Measurements from ENCODE around the gene ERCC5. TPM values are rescaled to one million over a fixed set of nuclear protein-coding genes. Genes with fewer than 3 reads are reported as not detected.

ERCC5 gene
- total and polyA plus RNA-seq, 2 of the 8 experiments (the other 6 are each of a cell fraction or from before 2014, with no cell fraction given): 3.8 to 24.4 TPM

DNA sequence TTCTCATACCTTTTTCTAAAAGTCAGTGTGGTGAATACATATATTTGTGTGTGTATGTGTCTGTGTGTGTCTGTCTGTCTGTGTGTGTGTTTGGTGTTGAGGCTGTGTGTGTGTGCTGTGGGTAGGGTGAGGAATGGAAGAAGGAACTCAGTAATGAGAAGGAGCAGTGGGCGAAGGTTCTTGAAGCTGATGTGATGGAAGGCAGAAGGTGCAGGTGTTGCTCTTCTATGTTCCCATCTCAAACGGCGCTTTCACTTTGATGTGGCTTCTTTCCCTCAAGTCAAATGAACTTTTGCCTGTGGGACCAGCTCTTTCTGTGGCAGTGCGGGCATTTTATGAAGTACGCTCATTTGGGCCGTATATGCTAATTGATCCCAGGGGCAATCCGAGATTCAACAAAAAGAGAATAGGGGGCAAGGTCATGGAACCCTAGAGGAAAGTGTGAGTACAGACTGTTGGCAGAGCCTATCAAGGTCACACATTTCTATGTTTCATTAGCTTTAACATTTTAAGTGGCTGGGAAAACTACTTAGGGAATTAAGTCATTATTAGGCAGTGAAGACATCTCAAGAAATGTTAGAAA, 31.7 kb upstream of the ERCC5 start:
- Histone ChIP-seq H3K4me1 (replicated peaks in 1 of 4; ENCODE audit: control insufficient read depth in 3 of 4, insufficient read depth in 4 of 4, low read length in 3 of 4) (no peaks in the 10 kb centered on the region), H4K8ac (ENCODE audit: extremely low read depth, insufficient read depth, low read length) (no peak overlapping the region), H2BK5ac (ENCODE audit: low read depth, low read length) (no peak overlapping the region; the same call in 1 of the 2 replicates), H3K27ac (ENCODE audit: low read depth, low read length) (no peak overlapping the region), H2AFZ (ENCODE audit: low read length) (no peak overlapping the region), H3K79me2 (ENCODE audit: control insufficient read depth in 1 of 2, insufficient read depth in 2 of 2, low read length in 2 of 2) (no peaks in the 10 kb centered on the region), H4K5ac (ENCODE audit: insufficient read length, low read depth, low read length) (no peak overlapping the region), H3K27me3 (replicated peaks in 1 of 4; ENCODE audit: control insufficient read depth in 3 of 4, extremely low read depth in 1 of 4, insufficient read depth in 3 of 4, low read length in 3 of 4) (no peaks in the 10 kb centered on the region), H2AK5ac (ENCODE audit: low read depth, low read length) (no peak overlapping the region; the same call in 1 of the 2 replicates), H2BK20ac (ENCODE audit: low read length) (no peak overlapping the region), H3K9ac (replicated peaks in 1 of 4; ENCODE audit: extremely low read depth in 1 of 4, low read depth in 3 of 4, low read length in 3 of 4) (no peak overlapping the region), H3K9me3 (ENCODE audit: insufficient read depth in 2 of 2, low read depth in 1 of 2, low read length in 1 of 2) (no peaks in the 10 kb centered on the region), H4K20me1 (replicated peaks in 1 of 2; ENCODE audit: control insufficient read depth in 1 of 2, insufficient read depth in 2 of 2, low read length in 2 of 2) (no peaks in the 10 kb centered on the region), H3K4me2 (ENCODE audit: insufficient read depth in 1 of 2, low read depth in 2 of 2, low read length in 2 of 2) (no peak overlapping the region), H3K36me3 (ENCODE audit: control insufficient read depth in 2 of 4, insufficient read depth in 4 of 4, low read length in 3 of 4) (no peaks in the 10 kb centered on the region), H2BK12ac (ENCODE audit: low read depth, low read length) (no peak overlapping the region), H3K23me2 (ENCODE audit: low read depth, low read length) (peaks cover 2% of the 10 kb centered on the region; the same call in 1 of the 2 replicates), H4K91ac (replicated peaks; ENCODE audit: insufficient read length, low read length) (no peak overlapping the region), H3K18ac (ENCODE audit: extremely low read depth, low read length) (no peak overlapping the region), H3K56ac (replicated peaks; ENCODE audit: insufficient read length, low read depth, low read length) (no peak overlapping the region), H3K79me1 (ENCODE audit: low read depth, low read length) (no peaks in the 10 kb centered on the region), H3K4me3 (ENCODE audit: extremely low read depth in 1 of 4, insufficient read depth in 2 of 4, low read depth in 3 of 4, low read length in 4 of 4) (no peak overlapping the region), H2BK120ac (replicated peaks; ENCODE audit: low read depth, low read length) (no peak overlapping the region), H3K4ac (replicated peaks; ENCODE audit: insufficient read length, low read depth, low read length) (no peak overlapping the region), H3K14ac (ENCODE audit: insufficient read length) (no peak overlapping the region), H3K23ac (ENCODE audit: insufficient read length) (no peak overlapping the region), H2BK15ac (ENCODE audit: low read length) (peak overlapping the region; percentile 40; the same call in 1 of the 2 replicates)
- 94% methylated on average over 7 of the region's 7 CpGs; no CpG with 5 or more reads in 1 of the 2 experiments for WGBS, 2 experiments (ENCODE audit: extremely low coverage in 1 of 2, insufficient coverage in 1 of 2, insufficient read length in 1 of 2, insufficient replicate concordance in 2 of 2, low coverage in 1 of 2, low lambda C conversion rate in 2 of 2, missing lambda C conversion rate in 1 of 2)
- DNase-seq (ENCODE audit: low read depth in 1 of 2, low spot score in 2 of 2) (no peak), FAIRE-seq (no peak)
- CTCF ChIA-PET (ENCODE audit: partially characterized antibody): interaction anchor here (1.6 kb wide), 1 partner anchor 10 kb away, joined by 4 read pairs; no protein-coding TSS in a partner anchor
- POLR2A ChIA-PET (ENCODE audit: partially characterized antibody): interaction anchor here (0.7 to 1.1 kb wide), 2 partner anchors 31 to 40 kb away, joined by 3 to 4 read pairs; partner anchors contain the start of genes ERCC5 and TEX30
- TF ChIP-seq ASH2L (IDR thresholded peaks at IDR 0.05; ENCODE audit: low read length): no peak
- no peak for TF ChIP-seq CHD2 (IDR thresholded peaks at IDR 0.05; ENCODE audit: low read length)
- TF ChIP-seq BCL11A (IDR thresholded peaks at IDR 0.05; ENCODE audit: low read depth in 2 of 2, low read length in 2 of 2): no peak
- TF ChIP-seq, protein P1, sequence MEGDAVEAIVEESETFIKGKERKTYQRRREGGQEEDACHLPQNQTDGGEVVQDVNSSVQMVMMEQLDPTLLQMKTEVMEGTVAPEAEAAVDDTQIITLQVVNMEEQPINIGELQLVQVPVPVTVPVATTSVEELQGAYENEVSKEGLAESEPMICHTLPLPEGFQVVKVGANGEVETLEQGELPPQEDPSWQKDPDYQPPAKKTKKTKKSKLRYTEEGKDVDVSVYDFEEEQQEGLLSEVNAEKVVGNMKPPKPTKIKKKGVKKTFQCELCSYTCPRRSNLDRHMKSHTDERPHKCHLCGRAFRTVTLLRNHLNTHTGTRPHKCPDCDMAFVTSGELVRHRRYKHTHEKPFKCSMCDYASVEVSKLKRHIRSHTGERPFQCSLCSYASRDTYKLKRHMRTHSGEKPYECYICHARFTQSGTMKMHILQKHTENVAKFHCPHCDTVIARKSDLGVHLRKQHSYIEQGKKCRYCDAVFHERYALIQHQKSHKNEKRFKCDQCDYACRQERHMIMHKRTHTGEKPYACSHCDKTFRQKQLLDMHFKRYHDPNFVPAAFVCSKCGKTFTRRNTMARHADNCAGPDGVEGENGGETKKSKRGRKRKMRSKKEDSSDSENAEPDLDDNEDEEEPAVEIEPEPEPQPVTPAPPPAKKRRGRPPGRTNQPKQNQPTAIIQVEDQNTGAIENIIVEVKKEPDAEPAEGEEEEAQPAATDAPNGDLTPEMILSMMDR (IDR thresholded peaks at IDR 0.05; ENCODE audit: control extremely low read depth in 1 of 3, insufficient read depth in 1 of 3, low read depth in 1 of 3, low read length in 3 of 3): no peak
- no peak for TF ChIP-seq GTF2F1 (IDR thresholded peaks at IDR 0.05; ENCODE audit: borderline replicate concordance, low read depth, low read length)
- TF ChIP-seq RAD21 (IDR thresholded peaks at IDR 0.05 in 1 of 2, conservative IDR thresholded peaks at IDR 0.05 in 1 of 2; ENCODE audit: low read depth in 2 of 2, low read length in 2 of 2): no peak
- TF ChIP-seq RNF2 (IDR thresholded peaks at IDR 0.05; ENCODE audit: borderline replicate concordance, low read depth, low read length, missing control alignments, poor library complexity, severe bottlenecking): no peak
- TF ChIP-seq NRF1 (IDR thresholded peaks at IDR 0.05; ENCODE audit: low read depth, low read length): no peak
- TF ChIP-seq, protein P2, sequence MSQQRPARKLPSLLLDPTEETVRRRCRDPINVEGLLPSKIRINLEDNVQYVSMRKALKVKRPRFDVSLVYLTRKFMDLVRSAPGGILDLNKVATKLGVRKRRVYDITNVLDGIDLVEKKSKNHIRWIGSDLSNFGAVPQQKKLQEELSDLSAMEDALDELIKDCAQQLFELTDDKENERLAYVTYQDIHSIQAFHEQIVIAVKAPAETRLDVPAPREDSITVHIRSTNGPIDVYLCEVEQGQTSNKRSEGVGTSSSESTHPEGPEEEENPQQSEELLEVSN (IDR thresholded peaks at IDR 0.05): no peak
